Activated CD8-positive, alpha-beta memory T cell treated with anti-CD3 and anti-CD28 coated beads for 48 hours (primary cell): ENCODE results near the gene LRCH4.
A peak's percentile ranks its signal among the peaks of the same experiment; 100 is the strongest.

Experiments used
- DNase-seq, 3 experiments: peaks; one replicate each; pipeline ENCODE4 v3.0.0-alpha.2; 2020; ENCODE audit warnings: low read depth in 2 of 3, low spot score in 2 of 3

Gene LRCH4

DNA sequence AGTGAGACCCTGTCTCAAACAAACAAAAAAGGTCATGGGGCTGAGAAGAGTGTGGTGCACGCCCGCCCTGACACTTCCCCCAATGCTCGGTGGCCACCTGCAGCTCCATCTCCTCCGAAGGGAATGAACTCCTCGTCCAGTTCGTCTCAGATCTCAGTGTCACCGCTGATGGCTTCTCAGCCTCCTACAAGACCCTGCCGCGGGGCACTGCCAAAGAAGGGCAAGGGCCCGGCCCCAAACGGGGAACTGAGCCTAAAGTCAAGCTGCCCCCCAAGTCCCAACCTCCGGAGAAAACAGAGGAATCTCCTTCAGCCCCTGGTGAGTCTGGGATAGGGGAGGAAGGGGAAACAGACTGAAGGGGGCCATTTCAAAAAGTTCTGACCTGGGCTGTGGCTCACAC lies 20.4 kb upstream of the LRCH4 start:
- no peak for DNase-seq

DNA sequence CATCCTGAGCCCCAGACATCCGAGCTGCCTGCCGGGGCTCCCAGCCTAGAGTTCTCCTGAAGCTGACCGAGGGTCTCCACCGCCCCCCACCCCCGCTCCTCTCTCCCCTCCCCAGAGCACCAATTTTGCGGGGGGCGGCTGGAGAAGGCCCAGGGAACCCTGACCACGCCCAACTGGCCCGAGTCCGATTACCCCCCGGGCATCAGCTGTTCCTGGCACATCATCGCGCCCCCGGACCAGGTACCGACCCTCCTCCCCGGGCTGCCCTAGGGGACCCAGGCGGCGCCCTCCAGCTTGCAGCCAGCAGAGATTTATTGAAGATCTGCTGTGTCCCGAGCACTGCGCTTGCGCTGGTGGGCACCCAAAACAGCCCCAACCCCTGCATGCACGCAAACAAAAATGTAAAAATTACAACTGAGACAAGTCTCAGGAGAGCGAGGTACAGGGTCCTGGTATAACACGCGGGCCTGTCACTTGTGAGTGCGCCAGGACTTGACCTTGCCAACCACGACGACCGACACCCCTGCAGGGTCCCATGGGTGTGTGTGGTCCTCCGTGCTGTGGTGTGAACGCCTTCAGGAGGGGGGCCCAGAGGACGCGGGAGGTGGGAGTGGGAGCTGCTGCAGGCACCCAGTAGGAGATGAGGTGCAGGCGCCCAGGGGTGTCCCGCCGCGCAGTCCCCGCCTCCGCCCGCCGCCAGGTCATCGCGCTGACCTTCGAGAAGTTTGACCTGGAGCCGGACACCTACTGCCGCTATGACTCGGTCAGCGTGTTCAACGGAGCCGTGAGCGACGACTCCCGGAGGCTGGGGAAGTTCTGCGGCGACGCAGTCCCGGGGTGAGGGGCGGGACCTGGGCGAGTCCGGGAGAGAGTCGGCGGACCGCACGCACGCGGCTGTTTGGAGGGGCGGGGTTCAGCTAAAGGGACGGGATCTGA lies 19.3 kb upstream of the LRCH4 start:
- DNase-seq: no peak

DNA sequence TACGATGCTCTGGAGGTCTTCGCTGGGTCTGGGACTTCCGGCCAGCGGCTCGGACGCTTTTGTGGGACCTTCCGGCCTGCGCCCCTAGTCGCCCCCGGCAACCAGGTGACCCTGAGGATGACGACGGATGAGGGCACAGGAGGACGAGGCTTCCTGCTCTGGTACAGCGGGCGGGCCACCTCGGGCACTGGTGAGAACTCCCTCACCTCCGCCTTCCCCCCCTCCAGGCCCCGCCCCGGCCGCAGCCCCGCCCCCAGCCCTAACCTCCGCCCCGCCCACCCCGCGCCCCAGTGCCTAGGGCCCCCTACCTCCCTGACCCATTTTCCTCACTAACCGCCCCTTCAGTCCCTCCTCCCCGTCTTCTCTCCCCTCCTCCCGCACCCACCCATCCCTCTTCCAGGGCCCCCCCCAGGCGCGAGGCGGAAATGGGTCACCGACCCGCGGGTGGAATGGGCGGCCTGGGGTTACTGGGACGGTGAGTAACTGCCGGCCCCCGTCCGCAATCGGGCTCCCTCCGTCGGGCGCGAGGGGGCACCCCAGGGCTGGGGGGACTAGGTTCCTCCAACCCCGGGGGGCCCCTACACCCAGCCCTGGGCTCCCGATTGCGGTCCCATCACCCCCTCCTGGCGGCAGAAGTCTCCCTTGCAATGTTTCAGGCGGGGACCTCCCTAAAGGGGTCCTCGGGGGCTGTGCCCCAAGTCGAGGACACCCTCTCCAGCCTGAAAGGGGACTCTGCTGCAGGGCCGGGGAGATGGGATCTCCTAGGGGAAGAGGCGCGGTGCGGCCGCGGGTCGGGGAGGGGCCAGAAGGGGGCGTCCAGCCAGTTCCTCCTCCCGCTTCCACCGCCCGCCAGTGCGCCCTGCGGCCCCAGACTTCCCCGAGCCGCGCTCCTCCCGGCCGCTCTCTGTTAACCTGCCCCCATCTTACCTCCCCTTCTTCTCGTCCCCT lies 18.4 kb upstream of the LRCH4 start:
- DNase-seq: peak in 2 of 3 experiments; percentile 70 to 73

DNA sequence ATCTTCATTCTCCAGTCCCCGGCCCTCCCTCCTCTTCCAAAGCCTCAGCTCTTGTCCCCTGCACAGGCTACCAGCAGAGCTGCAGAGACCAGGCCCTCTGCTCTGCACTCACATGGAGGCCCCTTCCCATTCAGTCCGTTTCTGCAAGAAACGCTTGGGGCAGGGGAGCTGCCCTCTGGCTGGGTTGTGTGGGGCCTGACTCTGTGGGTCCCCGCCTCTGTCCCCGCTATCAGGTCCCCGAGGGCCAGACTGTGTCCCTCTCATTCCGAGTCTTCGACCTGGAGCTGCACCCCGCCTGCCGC lies 17.7 kb upstream of the LRCH4 start:
- DNase-seq: no peak

DNA sequence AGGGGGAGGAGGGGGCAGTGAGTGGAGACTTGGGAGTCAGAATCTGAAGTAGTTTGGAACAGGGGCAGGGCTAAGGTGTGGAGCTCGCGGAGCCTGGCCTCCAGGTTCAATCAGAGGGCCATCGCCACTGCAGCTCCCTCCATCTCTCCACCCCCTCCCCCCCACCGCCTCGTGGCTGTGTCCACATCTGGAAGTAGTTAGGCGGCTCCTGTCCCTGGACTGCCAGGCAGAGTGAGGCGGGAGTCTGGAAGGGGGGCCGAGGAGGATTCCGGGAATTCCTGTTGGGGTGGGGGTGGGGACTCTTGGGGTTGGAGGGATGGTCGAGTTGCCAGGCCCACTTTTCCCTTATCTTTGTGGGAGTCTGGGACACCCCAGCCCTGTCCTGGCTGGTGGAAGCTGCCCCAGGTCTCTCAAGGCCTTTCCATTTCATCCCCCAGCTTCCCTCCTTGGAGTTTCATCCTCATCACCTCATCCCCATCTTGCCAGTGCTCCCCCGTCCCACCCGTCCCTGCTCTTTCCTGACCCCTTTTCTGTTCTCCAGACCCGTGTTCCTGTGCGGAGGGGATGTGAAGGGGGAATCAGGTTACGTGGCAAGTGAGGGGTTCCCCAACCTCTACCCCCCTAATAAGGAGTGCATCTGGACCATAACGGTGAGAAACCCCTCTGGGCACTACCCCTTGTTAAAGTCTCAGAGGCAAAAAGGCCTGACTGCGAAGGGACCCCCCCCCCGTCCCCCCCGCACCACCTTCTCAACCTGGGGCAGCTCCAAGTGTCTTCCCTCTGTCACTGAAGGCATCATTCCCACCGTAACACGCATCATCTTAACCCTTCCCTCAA lies 17.2 kb upstream of the LRCH4 start:
- DNase-seq: no peak

DNA sequence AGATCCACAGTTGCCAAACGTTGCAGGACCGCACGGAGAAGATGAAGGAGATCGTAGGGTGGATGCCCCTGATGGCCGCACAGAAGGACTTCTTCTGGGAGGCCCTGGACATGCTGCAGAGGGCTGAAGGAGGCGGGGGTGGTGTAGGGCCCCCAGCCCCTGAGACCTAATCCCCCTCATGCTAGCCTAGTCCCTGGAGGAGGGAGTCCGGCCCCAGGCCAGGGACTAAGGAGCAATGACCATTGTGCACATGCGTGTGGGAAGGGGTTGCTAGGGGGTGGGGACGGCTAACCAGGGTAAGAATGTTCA lies 14.8 kb upstream of the LRCH4 start:
- DNase-seq: no peak

DNA sequence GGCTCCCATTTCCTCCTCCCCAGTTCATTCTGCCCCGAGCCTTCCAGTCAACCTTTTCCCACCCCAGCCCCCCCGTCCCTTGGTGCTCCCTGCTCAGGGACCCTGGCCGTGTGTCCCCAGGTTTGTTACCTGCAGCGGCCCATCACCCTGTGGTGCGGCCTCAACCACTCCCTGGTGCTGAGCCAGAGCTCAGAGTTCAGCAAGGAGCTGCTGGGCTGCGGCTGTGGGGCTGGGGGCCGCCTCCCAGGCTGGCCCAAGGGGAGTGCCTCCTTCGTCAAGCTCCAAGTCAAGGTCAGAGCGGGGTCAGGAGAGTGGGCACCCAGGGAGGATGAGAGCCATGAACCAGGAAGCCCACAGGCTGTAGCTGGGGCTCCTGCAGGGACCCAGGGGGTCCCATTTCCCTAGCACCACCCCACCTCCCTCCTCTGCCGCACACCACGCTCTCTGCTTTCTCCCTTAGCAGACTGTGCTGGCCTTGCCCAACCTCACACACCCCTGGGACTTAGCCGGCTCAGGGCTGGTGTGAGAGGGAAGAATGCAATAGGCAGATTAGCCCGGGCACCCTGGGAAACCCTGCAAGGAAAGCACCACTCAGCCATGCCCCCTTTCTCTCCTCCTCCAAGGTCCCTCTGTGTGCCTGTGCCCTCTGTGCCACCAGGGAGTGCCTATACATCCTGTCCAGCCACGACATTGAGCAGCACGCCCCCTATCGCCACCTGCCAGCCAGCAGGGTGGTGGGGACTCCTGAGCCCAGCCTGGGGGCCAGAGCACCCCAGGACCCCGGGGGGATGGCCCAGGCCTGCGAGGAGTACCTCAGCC lies 14.2 kb upstream of the LRCH4 start:
- no peak for DNase-seq

DNA sequence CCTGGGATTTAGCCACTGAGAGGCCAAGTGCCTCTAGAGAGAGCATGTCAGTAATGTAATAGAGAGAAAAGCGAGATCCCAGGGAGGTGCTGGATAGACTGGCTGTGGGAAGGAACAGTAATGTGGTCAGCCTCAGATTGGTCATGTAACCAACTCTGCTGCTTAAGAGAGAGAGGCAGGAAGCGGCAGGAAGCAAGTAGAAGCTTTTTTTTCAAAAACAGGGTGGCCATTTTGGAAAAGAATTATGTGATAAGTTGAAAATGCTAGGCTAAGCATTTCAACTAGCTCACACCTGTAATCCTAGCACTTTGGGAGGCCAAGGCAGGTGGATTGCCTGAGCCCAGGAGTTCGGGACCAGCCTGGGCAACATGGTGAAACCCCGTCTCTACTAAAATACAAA lies 12.5 kb upstream of the LRCH4 start:
- DNase-seq: no peak

DNA sequence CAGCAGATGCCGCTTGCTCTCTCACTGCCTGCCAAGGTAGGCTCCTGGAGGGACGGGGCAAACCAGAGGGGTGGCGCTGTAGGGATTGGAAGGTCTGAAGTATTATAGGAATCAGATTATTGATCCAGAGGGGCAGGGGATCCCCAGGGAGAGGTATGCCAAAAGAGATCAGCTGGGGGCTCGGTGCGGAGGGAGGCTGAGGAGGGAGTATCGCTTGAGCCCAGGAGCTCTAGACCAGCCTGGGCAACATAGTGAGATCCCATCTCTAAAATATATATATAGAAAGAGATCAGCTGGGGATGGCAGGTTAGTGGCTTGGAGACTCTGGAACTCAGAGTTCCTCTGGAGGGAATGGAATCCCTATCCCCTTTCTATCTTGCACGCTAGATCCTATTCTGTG lies 9.3 kb upstream of the LRCH4 start:
- DNase-seq: no peak

DNA sequence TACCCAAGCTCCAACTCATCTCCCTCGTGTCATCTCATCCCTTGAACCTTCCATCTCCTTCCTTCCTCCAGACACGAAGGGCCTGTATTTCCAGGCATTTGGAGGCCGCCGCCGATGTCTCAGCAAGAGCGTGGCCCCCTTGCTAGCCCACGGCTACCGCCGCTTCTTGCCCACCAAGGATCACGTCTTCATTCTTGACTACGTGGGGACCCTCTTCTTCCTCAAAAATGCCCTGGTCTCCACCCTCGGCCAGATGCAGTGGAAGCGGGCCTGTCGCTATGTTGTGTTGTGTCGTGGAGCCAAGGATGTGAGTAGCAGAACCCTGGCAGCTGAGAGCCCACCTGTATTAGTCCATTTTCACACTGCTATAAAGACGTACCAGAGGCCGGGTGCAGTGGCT lies 5.7 kb upstream of the LRCH4 start:
- no peak for DNase-seq

DNA sequence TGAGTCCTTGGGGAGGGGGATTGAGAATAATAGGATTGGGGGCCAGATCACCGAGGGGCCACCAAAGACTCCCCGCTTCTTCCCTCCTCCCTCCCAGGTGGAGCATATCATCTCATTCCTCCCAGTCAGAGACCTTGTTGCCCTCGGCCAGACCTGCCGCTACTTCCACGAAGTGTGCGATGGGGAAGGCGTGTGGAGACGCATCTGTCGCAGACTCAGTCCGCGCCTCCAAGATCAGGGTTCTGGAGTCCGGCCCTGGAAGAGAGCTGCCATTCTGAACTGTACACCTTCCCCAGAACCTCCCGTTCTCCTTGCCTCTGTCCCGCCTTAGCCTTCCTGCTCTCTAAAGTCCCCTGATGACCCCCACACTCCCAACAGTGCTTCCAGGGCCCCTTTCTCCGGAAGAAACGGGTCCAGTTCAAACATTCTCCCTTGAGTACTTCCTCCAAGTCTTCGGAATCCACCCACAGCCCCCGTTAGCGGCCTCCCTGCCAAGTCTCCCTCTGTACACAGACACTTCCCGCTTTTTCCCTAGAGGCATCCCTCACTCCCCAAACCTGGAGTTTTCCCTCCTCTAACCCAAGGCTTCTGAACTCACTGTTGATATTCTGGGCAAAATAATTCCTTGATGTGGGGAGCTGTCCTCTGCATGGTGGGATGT lies 4.3 kb upstream of the LRCH4 start:
- no peak for DNase-seq

DNA sequence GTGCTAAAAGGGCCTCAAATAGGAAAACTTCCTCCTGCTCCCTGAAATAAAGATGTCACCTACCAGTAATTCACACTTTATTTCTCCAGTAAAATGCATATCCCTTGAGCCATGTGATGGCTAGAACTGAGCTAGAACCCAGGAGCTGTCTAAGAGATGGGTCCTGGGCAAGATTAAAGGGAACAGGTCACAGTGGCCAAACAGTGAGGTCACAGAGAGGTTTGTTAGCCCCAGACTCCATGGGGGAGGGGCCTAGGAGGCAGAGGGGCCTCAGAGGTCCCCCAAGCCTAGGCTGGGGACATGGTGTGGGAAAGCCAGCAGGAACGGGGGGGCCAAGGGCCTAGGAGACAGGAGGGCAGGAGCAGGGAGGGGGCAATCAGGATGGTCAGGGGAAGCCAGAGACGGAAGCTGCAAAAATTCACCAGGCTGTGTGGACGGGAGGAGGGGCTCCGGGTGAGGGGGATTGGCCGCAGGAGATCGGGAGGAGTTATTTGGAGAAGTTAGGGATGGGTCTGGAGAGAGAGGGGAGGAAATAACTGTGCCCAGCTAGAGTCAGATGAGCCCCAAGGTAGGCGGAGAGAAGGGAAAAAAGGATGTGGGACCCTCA lies 3.5 kb upstream of the LRCH4 start:
- no peak for DNase-seq

DNA sequence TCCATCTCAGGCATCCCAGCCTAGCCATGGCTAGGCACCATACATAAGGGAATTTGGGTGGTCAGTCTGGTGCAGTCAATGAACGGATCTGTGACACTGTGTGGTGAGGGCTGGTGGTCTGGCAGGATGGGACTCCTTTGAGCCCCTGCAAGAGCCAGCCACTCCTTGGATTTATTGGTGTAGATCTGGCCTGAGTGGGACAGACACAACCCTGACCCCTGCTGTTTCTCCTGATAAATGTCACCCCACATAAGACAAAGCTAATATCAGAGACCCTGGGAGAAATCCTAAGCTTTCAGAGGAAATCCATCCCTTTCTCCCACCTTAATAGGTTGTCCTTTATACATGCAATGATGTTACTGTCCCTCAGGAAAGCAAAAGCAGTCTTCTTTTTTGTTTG lies 2.5 kb upstream of the LRCH4 start:
- DNase-seq: no peak

DNA sequence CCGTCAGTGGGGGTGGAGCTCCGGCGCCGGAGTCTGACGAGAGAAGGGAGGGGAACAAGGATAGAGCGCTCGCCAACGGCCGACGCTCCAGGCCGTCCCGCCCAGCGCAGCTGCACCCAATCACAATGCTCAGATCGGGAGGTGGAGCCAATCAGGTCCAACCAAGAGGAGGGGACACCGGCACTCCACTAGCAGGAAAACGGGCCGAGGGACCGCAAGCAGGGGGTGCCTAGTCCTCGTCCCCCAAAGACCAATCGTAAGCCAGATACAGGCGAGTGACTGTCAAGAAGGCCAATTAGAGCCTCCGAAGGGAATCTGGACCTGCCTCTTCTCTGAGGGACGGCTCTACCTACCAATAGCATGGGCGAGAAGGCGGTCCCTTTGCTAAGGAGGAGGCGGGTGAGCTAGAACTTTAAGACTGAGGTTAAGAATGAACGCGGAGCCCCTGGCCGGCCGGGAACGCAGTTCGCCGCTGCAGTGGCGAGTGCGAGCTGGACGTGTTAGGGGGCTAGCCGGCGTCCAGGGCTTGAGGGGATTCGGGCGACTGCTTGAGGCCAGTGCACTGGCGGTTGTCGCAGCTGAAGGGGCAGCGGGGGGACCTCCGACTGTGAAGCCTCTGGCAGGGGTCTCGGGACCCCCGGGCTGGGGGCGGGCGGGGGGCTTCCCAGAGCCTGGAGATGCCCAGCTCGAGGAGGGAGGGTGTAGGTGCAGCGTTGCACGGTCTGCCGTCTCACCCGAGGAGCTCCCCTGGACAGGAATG lies 517 bp upstream of the LRCH4 start, which contains the start of gene FBXO24:
FBXO24 (plus strand) TSS at position 63 of the 760 bp plus-strand sequence; CDS start at position 361, 298 bp downstream.
- peak; percentile 91 to 98 (median 98) for DNase-seq

DNA sequence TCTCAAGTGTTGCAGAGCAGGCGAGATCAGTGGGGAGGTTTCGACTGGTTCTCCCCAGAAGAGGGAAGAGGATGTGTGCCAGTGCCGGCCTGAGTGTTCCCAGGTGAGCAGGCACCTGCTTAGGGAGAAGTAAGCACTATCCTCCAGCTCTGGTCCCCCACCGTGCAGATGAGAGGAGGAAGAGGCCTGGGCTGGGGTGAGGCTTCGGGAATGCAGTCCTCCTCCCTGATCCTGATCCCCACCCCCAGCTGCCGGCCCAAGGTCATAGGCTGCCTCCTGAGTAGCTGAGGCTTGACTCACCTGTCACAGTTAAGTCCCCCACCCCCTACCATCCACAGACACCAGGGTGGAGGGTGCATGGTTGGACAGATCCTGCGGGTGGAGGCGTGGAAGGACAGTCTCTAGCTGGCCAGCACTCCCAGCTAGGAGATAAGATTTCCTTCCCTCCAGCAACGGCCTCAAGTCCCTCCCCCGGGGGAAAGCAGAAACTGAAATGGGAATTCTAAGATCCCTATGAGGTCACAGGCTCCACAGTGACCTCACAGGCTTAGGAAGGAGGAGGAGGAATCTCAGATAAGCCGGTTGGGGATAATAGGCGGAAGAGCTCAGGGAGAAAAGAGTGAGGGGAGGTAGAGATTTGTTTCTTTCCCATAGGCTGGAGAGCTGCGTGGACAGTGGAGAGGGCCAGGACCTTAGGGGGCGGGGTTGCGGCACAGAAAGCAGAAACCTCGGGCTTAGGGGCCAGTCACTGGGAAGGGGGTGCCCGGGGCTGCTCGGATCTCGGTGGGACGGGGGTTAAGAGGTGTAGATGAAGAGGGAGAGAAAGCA lies 1.0 kb downstream of the LRCH4 start:
- DNase-seq: no peak

DNA sequence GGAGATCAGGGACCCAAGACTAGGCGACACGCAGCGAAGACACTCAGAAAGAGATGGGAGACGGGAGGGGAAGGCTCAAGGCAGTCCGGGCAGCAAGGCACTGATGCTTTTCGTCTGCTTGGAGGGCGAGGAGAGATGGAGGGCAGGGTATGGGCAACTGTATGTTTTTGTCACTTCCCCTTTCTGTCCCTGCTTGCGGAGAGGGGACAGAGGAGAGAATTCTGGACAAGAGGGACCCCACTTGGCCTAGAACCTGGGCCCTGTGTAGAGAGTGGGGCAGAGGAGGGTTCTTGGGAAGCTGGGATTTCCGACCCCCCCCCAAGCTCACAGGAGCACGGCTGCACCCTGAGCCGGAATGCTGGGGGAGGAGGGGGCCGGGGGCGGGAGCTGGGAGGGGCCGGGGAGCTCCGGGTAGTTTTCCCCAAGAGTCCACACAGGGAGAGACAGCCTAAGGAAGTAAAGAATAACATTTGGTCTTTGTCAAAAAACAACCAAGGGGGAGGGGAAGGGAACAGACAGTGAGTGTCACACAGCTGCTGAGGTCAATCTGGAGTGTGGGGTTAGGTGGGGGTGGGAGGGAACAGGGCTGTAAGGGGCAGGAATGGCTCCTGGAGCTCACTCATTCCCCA lies 1.8 kb downstream of the LRCH4 start:
- DNase-seq: no peak
